ENCODE data around the gene KLHL40.
"Not testable (repeated sequence)": the region's sequence is repeated elsewhere in the genome, so short reads cannot be mapped to it uniquely, and the experiment has no call there.

The KLHL40 gene

DNA sequence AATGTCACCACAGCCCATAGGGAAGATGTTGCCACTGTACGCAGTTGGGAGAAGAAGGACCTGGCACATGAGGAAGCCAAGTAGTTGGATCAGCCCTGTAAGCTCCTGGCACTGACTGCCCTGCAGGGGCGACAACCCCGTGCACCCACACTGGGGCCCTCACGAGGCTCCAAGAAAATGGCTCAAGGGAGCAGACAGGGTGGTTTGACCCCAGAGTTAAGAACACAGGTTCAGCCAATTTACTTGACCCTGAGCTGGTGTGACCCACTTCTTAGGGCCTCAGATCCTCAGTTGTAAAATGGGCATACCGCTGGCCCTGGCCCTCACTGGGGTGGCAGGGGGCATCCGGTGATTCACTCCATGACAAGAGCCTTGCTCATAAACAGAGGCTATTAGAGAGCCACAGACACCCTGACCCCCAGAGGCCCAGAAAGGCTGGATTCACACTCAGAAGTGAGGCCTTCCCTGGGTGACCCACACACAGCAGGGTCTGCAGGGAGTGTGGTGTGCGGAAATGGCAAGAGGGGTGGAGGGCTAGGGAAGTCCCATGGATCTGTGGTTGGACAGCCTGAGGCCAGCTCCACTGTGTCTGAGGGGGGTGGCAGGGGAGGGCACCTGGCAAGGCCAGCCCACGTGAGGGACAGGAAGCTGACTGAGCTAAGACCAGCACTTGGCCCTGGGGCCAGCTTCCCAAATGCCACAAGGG, 19.0 kb downstream of the KLHL40 start:
- ATAC-seq (no peak), DNase-seq (no peak)

DNA sequence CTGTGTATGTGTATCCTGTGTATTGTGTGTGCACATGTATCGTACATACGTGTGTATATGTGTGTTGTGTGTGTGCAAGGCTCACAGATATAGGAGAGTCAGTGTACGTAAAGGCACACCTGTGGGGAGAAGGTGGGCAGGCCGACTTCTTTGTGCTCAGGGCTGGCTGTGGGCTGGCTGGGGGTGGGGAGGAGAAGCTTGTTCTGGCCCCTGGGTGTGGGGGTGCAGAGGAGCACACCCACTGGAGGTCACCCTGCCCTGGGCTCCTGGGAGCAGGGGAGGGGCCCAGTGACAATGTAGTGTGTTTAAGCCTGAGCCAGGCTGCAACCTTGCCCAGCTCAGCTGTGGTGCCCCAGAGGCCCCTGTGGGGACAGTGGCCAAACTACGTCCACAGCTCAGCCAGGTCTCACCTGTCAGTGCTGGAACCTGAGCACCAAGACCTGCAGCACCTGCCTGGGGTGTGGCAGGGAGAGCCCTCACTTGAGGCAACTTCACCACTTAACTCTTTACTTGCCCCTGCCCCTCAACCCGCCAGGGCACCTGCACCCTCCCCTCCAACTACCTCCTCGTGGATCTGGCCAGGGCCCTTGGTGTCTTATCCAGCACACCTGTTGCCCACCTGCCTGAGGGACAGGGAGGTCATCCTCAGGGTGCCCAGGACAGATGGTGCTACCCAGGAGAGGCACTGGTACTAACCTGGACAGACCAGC, 19.9 kb downstream of the KLHL40 start:
- no peak for ATAC-seq
- DNase-seq: no peak

DNA sequence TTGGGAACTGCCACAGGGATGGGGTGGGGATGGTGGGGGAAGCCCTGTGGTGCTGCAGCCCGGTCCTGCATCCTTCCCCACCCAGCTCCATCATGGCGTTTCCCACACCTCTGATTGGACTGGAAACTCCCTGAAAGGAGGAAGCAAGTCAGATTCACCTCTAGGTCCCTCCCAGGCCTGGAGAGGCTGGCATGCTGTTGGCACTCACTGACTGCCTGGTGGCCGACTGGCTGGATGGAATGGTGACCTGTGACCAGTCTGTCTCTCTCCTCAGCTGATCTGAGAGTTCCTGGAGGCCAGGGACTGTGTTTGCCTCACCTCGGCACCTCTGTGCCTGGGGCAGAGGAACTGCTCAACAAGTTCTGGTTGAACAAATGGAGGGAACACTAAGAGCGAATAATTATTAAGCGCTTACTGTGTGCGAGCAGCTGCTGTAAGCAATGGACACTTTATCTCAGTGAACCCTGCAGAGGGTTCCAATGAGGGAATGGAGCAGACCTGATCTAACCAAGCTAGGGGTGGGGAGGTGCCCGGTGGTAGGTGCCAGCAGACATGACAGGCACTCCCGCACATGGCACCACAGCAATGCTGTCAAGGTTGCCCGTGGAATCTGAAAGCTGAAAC, 20.7 kb downstream of the KLHL40 start:
- DNase-seq (no peak), ATAC-seq (no peak)

DNA sequence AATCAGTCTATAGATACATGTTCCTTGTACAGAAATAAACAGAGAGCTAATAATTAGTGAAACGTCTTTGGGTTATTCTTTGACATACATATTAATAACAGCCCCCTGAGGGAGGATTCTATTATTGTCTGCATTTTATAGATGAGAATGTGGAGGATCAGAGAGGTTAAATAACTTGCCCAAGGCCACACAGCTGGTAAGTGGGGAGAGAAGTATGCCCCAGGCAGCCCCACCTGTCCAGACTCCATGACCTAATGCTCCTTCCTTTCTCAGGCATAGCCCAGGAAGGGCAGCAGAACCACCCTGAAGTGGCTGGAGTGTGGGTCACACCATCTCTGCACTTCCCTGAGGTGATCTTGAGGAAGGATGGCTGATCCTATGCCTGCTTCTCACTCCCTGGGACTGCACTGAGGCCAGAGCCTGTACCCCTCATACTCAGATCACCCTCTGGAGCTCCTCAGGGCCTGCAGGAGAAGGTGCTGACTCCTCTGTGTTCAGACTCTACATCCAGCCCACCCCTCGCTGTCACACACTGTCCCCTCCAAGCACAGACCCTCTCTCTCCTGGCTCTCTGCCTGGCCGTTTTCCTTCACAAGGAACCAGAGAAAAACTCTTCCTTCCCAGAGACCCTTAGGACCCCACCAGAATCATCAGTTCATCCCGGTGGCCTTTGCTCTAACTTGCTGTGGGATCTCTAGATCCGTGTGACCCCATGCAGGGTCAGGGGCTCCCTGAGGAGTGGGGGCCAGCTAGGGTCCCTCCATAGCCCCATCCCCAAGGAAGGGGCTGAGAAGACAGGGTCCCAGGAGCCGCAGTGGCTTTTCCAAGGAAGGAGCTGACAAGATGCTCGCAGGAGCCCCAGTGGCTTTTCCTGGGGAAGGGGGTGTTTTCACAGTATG, 21.6 kb downstream of the KLHL40 start:
- DNase-seq: no peak
- ATAC-seq: no peak

DNA sequence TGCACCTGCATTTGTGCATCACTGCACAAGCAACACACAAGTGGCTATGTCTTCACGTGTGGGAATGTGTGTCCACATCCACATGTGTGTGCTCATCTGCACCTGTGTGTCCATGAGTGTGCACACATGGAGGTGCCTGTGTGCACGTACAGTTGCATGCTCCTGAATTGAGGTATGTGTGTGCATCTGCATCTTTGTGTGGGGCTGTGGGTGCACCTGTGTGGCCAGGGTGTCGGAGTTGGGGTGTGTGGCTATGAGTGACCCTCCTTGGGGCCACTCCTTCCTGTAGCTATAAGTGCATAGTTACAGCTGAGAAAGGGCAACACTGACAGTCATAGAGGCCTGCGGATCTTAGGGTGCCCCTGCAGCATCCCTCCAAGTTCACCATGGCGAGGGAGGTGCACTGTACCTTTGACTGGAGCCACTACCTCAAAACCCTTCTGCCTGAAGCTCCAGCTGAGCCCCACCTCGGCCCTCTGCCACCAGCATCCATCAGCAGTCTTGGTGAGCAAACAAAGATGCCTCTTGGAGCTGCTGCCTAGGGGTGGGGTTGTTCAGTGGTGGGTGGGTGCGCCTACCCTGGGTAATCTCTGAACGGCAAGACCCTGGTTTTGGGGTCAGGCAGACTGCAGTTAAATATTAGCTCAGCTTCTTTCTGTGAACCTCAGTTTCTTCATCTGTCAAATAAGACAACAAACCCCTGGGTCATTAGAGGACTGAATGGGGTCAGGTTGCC, 22.5 kb downstream of the KLHL40 start:
- DNase-seq: no peak
- no peak for ATAC-seq

DNA sequence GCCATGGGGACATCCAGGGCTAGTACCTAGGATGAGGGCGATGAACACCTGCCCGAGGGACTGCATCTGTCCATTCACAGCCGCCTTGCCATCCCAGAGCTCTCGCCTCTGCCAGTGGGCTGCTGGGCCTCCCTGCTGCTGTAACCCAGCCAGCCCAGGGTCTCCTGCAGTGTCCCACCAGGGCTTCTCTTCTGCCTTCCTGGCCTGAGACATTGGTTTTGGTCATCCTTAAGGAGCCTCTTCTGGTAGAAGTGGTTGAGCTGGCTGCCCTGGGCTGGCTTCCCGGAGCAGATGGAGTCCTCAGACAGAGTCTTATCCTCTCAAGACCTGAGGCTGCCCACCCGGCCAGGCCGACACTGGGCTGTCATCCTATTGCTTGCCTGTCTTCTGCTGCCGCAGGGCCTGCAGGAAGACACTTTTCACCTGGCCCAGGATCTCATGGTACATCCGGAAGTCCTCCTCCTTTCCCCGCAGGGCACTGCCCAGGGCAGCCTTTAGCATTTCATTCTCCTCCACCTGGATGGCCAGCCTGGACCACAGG, 23.3 kb downstream of the KLHL40 start:
- ATAC-seq: no peak
- DNase-seq: no peak

DNA sequence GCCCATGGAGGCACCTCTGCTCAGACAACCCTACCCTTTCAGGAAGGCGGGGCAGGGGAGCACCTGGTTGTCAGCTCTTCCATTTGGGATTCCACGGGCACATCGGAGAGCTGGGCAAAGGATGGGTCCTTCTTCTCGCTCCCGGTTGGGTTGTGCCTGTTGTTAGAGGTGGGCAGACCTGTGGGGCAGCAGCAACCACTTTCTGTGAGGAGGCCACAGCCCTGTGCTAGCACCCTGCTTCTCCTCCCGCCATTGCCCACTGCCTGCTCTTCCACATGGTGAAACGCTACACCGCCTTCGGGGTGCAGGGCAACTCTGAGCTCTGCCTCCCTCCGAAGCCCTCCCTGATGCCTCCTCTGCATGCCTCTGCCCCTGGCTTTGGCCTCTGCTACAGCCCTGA, 24.3 kb downstream of the KLHL40 start:
- no peak for DNase-seq
- no peak for ATAC-seq

DNA sequence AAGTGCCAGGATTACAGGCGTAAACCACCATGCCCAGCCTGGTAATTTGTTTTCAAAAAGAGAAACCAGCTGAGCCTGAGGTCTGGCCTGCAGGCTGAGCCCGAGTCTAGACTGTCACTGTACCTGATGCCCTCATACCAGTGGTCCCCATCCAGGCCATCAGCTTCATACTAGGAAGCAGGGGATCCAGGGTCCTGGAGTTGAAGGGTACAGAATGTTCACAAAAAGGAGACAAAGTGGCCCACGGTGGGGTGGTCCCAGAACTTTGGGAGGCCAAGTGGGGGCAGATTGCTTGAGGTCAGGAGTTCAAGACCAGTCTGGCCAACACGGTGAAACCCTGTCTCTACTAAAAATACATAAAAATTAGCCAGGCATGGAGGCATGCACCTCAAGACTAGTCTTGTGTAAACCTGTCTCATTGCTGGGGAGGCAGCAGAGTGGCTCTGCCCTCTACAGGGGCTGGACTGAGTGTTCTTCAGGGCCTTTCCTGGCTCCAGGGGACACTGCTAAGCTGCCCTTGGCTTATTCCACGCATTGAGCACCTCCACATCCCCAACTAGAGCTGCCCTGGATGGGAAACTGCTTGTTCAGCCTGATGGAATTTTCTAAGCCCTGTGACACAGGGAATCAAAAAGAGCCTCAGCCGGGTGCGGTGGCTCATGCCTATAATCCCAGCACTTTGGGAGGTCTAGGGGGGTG, 25.1 kb downstream of the KLHL40 start:
- no peak for ATAC-seq
- no peak for DNase-seq

DNA sequence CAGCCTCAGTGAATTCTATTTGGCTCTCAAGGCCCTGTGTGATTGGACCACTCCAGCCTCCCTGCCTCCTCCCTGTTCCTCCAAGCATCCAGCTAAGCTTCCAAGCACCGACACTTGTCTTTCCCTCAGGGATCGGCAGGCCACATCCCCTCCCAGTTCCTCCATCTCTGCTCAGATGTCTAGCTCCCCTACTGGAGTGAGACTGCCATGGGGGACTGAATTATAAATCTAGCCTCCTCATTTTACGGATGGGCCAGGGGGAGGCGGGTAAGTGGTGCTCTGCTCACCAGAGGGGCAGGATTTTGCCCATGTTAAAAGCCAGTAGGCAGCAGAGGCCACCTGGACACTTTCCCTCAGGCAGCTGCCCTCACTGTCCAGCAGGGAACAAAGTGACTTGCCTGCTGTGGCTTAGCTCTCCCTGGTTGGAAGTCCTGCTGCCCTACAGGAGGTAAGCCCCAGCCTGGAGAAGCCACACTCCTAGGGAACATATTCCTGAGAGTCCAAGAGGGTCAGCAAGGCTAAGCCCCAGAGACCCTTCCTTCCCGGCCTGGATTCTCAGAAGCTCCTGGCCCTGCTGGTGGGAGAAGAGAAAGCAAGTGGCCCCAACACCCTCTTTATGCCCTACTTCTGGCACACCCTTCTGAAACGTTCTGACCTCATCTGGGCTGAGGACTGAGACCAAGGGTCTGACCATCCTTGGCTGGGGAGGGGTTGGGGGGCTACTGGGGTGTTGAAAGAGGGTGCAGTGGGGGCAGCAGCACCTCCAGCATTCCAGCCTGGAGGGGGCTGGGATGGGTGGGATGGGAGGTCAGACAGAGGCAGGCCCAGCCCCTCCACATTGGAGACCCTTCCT, 26.4 kb downstream of the KLHL40 start:
- DNase-seq: no peak
- ATAC-seq: no peak

DNA sequence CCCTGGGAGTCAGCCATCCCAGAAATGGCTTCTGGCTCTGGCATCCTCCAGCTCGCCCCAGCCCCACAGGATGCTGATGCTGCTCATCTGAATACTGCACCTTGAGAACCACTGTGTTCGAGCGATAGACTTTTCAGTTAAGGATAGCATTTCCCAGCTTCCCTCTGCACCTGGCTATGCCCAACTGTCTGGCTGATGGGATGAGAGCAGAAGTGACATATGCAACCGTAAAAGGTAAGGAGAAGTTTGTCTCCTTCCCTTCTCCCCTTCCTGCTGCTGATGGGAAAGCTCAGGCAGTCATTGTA, 27.0 kb downstream of the KLHL40 start:
- no peak for DNase-seq
- no peak for ATAC-seq

DNA sequence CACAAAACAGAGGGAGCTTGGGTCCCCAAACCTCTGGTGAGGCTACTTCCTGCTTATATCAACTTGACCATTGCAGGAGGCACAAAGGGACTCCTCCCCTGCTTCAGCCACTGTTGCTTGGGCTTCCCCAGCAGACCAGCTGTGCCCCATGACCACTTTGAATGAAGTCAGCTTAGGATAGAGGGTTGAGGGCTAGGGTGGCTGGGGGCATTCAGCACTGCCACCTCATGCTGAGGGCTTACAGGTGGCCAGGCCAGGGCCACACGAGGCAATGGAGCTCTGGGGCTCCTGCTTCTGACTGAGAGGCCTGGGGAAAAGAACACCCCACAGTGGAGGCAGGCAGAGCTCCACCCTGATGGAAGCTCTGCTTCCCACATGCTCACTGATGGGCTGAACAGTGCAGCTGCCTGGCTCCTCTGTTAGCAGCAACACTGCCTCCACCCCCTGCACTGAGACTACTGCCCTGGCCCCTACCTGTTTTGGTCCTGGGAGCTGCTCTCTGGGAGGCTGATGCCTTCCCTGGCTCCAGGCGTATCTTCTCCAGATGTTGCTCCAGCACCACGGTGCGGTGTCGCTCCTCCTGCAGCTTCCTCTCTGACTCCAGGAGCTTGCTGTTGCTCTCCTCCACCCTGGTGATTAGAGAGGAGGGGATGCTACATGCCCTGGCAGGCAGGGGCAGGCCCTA, 27.5 kb downstream of the KLHL40 start:
- ATAC-seq (no peak), DNase-seq (no peak)

DNA sequence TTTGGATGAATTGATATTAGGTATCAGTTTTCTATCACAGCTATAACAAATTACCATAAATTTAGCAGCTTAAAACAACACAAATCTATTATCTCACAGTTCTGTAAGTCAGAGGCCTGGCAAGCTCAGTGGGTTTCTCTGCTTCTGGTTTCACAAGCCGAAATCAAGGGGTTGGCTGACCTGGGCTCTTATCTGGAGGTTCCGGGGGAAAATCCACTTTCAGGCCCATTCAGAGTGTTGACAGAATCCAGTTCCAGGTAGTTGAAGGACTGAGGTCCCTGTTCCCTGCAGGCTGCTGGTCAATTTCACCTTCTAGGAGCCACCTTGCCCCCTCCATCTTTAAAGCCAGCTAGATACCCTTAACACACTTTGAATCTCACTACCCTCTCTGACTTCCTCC, 28.4 kb downstream of the KLHL40 start:
- no peak for ATAC-seq
- DNase-seq: no peak

DNA sequence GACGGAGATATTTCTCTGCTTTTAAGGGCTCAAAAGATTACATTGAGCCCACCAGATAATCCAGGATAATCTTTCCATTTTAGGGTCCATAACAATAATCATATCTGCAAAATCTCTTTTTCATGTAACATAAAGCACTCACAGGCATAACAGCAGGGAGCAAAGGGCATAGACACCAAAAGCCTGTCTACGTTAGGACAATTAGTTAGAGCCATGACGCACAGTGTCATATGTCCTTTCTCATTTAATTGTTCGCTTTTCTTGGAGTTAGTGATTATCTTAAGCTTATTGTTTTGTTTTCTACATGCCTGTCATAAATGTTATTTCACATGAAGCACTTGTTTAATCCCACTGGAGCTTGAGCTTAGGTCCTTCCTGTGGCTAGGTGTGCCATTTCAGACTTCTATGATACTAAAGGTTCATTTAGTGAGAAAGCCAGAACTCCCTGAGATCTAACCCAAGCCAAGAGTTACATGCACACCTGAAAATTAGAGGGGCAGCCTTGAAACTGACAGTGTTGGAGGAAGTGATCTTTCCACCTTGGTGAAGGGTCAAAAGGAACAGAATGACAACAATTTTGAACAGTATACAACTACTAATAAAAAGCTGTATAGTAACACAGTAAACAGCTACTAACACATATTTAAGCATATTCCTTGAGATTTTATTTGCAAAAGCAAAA, 29.0 kb downstream of the KLHL40 start:
- no peak for DNase-seq
- no peak for ATAC-seq

DNA sequence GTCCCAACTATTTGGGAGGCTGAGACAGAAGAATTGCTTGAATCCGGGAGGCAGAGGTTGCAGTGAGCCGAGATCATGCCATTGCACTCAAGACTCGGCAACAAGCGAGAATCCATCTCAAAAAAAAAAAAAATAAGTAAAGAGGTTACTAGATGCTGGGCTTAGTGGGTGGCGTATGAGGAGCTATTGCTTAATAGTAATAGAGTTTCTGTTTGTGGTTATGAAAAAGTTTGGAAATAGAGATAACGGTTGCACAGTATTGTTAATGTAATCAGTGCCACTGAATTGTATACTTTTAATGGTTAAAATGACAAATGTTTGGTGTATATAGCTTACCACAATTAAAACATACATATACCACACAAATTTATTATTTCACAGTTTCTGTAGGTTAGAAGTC, 32.0 kb downstream of the KLHL40 start:
- ATAC-seq (no peak), DNase-seq (no peak)

DNA sequence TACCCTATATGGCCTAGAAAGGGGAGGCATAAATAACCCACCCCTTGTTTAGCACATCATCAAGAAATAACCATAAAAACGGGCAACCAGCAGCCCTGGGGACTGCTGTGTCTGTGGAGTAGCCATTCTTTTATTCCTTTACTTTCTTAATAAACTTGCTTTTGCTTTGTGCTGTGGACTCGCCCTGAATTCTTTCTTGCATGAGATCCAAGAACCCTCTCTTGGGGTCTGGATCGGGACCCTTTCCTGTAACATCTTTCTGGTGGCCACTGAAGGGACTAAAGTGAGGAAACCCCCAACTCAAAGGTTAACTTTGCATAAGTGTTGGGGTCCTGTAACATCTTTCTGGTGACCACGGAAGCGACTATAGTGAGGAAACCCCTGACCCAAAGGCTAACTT, 33.0 kb downstream of the KLHL40 start:
- DNase-seq (no peak), ATAC-seq (no peak)

DNA sequence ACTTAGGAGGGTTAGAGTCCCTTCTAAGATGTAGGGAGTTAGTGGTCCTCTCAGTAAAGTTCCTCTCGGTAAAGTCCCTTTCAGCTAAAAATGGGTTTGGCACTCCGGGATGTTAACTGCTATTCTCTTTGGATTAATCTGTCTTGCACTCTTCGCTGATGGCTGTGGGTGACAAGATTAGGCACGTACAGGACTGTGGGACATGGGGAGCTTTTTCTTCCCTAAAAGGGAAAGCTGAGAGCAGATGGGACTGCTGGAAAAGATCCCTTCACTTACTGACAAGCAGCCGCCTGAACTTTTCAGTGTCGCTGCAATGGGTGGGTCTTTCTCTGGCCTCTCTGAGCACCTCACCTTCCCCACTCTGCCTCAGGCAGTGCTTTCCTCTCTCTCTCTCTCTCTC, 33.7 kb downstream of the KLHL40 start:
- no peak for ATAC-seq
- no peak for DNase-seq

DNA sequence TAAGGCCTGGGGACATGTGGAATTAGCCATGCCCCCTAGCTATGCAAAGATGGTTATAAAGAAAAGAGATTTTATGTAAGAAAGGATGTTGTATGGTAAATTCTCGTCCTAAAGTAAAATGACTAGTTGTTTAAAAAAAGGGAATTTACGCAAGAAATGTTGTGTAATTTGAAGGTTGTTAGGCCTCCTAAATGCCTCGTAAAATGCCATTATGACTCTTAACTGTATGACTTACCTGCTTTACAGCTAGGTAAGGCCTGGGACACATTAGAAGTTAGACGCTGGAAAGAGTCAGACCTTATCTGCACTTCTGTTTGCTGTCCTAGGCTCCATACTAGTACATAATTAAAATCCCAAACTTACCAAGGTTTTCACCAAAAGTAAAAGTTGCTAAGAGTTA, 34.8 kb downstream of the KLHL40 start:
- DNase-seq (no peak), ATAC-seq (no peak)

DNA sequence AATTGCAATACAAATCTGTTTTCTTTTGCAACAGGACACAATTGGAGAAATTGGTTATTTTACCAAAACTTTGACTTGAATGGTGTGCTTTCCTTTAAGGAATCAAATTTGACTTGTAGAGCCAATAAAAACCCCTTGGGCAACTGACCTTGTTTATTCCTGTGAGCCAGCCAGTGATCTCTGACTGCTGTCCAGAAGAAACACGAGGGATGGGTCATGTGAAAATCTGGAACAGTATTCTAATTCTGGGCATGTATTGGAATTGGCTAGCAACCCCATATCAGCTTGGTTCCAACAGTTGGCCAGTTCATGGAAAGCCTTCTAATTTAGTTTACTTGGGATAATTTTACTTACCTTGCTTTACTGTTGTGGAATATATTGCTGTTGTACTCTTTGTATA, 36.4 kb downstream of the KLHL40 start:
- DNase-seq: no peak

DNA sequence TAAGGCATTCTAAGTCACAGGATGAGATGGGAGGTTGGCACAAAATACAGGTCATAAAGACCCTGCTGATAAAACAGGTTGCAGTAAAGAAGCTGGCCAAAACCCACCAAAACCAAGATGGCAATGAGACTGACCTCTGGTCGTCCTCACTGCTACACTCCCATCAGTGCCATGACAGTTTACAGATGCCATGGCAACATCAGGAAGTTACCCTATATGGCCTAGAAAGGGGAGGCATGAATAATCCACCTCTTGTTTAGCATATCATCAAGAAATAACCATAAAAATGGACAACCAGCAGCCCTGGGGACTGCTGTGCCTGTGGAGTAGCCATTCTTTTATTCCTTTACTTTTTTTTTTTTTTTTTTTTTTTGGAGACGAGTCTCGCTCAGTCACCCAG, 37.1 kb downstream of the KLHL40 start:
- not testable (repeated sequence) for ATAC-seq, DNase-seq

More for the DNA sequence above, 36.4 kb downstream of the KLHL40 start:
- no peak for ATAC-seq

All from stimulated activated naive CD8-positive, alpha-beta T cell treated with anti-CD3 and anti-CD28 coated beads, Interleukin-15, Interleukin-2, amounts not matched to agents 100 U/mL and 50 U/mL, for 24 hours (primary cell).